ENCODE results near the gene RAMACL. TPM values are rescaled to one million over a fixed set of nuclear protein-coding genes. Genes with fewer than 3 reads are reported as not detected.

RAMACL gene
- total and polyA plus RNA-seq, 2 of the 4 experiments (the other 2 are of a cell fraction): 0.46 to 0.90 TPM

DNA sequence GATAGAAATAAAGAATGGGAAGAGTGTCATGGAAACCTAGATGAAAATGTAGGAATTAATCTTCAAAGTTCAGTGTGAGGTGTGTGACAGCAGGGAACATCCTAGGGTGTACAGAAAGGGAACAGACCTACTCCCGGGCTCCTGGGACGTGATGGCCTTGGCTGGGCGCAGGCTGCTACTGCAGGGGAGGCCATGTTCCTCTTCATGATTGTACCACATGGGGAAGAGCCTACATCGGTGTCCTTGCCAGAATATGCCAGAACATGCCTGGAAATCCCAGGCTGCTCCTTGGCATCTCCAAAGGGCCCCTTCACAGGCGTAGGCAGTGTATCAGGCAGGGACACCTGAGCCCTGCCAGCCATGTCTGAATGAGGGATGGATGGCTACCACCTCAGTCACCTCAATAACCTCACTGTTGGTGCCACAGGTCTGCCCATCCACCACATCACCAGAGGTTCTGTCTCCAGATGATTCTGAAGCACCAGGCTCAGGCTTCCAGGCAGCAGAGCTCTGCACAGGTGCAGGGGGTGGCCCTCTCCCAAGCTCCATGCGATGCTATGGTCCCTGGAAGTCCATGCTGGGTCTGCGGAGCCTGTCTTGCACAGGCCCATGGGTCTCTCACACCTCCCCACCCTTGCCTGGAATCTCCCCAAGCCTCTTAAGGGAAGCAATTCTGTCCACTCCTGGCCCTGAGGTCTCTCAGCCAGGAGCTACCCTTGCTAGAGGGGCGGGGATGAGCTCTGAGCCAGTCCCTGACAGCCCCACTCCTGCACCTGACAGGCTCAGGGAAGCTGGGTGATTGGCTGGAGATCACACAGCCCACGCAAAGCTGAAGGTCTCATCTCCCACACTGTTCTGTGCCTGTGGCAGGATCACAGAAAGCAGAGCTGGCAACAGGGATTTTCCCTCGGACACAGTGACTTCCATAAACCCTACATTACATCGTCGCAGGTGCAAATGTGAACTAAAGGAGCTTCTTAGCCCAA lies 20.2 kb downstream of the RAMACL start (continued):
- TF ChIP-seq CEBPB (IDR thresholded peaks at IDR 0.05; ENCODE audit: low read depth, low read length) (no peak), MXI1 (IDR thresholded peaks at IDR 0.05; ENCODE audit: borderline replicate concordance, low read depth, low read length) (no peak)

Data from IMR-90 (cell line).